Neural cell (in vitro differentiated cells): ENCODE results near the gene RALGAPB. TPM values are rescaled to one million over a fixed set of nuclear protein-coding genes. Genes with fewer than 3 reads are reported as not detected.

Source experiments
- H2AFZ ChIP-seq: fragments of 200-600, 300-800 bp; sonication (generic), shearing (Covaris generic); 2 replicates; pipeline ENCODE4 v1.6.0; 2014; ENCODE audit warnings: low read depth, mild to moderate bottlenecking, antibody characterized with exemption, low read length, moderate library complexity
- H3F3A ChIP-seq: fragments of 200-600 bp; shearing (Covaris generic); 2 replicates; pipeline ENCODE4 v1.6.1; 2016; ENCODE audit warnings: mild to moderate bottlenecking, moderate library complexity, mixed read lengths, antibody characterized with exemption, low read length; ENCODE audit not compliant: insufficient read depth, poor library complexity, severe bottlenecking
- H3K27ac ChIP-seq: fragments of 200-600, 300-800 bp; sonication (generic), shearing (Covaris generic); 2 replicates; pipeline ENCODE4 v1.5.1; 2014; ENCODE audit warnings: mild to moderate bottlenecking, low read length, moderate library complexity
- H3K27me3 ChIP-seq: fragments of 300-800, 200-600 bp; sonication (generic), shearing (Covaris generic); 2 replicates; pipeline ENCODE4 v1.6.0; 2014; ENCODE audit warnings: mild to moderate bottlenecking, low read depth, low read length, moderate library complexity; ENCODE audit not compliant: insufficient read depth
- H3K36me3 ChIP-seq: fragments of 300-800, 200-600 bp; sonication (generic), shearing (Covaris generic); 2 replicates; pipeline ENCODE4 v1.5.1; 2014; ENCODE audit warnings: mild to moderate bottlenecking, antibody characterized with exemption, low read length, moderate library complexity; ENCODE audit not compliant: insufficient read depth
- H3K4me2 ChIP-seq: fragments of 300-800, 200-600 bp; sonication (generic), shearing (Covaris generic); 2 replicates; pipeline ENCODE4 v1.6.0; 2014; ENCODE audit warnings: mild to moderate bottlenecking, low read length
- H3K4me3 ChIP-seq: fragments of 300-800, 200-600 bp; sonication (generic), shearing (Covaris generic); 2 replicates; pipeline ENCODE4 v1.5.1; 2014; ENCODE audit warnings: mild to moderate bottlenecking, low read length, moderate library complexity
- H3K79me2 ChIP-seq: fragments of 200-600 bp; shearing (Covaris generic); replicated peaks from 2 replicates; pipeline ENCODE4 v1.6.0; 2014; ENCODE audit warnings: mild to moderate bottlenecking, low read length, moderate library complexity; ENCODE audit not compliant: insufficient read depth
- H3K9ac ChIP-seq: fragments of 300-800, 200-600 bp; sonication (generic), shearing (Covaris generic); 2 replicates; pipeline ENCODE4 v1.6.1; 2016; ENCODE audit warnings: mild to moderate bottlenecking, low read length, mixed read lengths
- H3K9me2 ChIP-seq: fragments of 200-600 bp; shearing (Covaris generic); 2 replicates; pipeline ENCODE4 v1.6.1; 2016; ENCODE audit warnings: mild to moderate bottlenecking, low read length, mixed read lengths; ENCODE audit not compliant: insufficient read depth
- H3K9me3 ChIP-seq: fragments of 200-600, 300-800 bp; sonication (generic), shearing (Covaris generic); 2 replicates; pipeline ENCODE4 v1.6.1; 2016; ENCODE audit warnings: mild to moderate bottlenecking, mixed run types, low read length, moderate library complexity, mixed read lengths
- H4K20me1 ChIP-seq: fragments of 200-600 bp; shearing (Covaris generic); 2 replicates; pipeline ENCODE4 v1.6.1; 2016; ENCODE audit warnings: mild to moderate bottlenecking, mixed run types; ENCODE audit not compliant: insufficient read depth
- CTCF ChIP-seq: fragments of 450-650 bp; IDR thresholded peaks from 2 replicates; pipeline ENCODE4 v1.5.1; 2014; ENCODE audit warnings: antibody characterized with exemption, mild to moderate bottlenecking, moderate library complexity; ENCODE audit not compliant: poor library complexity, severe bottlenecking
- EP300 ChIP-seq: fragments of 450-650 bp; conservative IDR thresholded peaks from 2 replicates; pipeline ENCODE4 v1.6.1; 2014; ENCODE audit warnings: antibody characterized with exemption, mild to moderate bottlenecking, moderate library complexity; ENCODE audit not compliant: poor library complexity, severe bottlenecking
- EZH2 ChIP-seq: fragments of 200-600, 300-800 bp; shearing (Covaris generic), sonication (generic); IDR thresholded peaks from 2 replicates; pipeline ENCODE4 v1.6.1; 2014; ENCODE audit warnings: antibody characterized with exemption, low read length, borderline replicate concordance, mild to moderate bottlenecking; ENCODE audit not compliant: insufficient read depth, poor library complexity, severe bottlenecking
- MXI1 ChIP-seq: fragments of 450-650 bp; conservative IDR thresholded peaks from 2 replicates; pipeline ENCODE4 v1.6.1; 2014; ENCODE audit warnings: antibody characterized with exemption, mild to moderate bottlenecking; ENCODE audit not compliant: poor library complexity, severe bottlenecking
- POLR2AphosphoS5 ChIP-seq: IDR thresholded peaks from 2 replicates; pipeline ENCODE4 v1.6.1; 2012
- RAD21 ChIP-seq: fragments of 450-650 bp; conservative IDR thresholded peaks from 2 replicates; pipeline ENCODE4 v1.6.1; 2014; ENCODE audit warnings: antibody characterized with exemption, mild to moderate bottlenecking, moderate library complexity
- REST ChIP-seq: IDR thresholded peaks from 2 replicates; pipeline ENCODE4 v1.6.1; 2012; ENCODE audit warnings: borderline replicate concordance
- SMC3 ChIP-seq: fragments of 450-650 bp; conservative IDR thresholded peaks from 2 replicates; pipeline ENCODE4 v1.6.1; 2014; ENCODE audit warnings: antibody characterized with exemption, mild to moderate bottlenecking, moderate library complexity; ENCODE audit not compliant: poor library complexity
- TAF1 ChIP-seq: IDR thresholded peaks from 2 replicates; pipeline ENCODE4 v1.6.1; 2012; ENCODE audit warnings: low read depth
- polyA plus RNA-seq: library from polyadenylated mRNA; depleted of rRNA; stranded (reverse); fragments of >200 nt; gene quantifications from 2 replicates; pipeline ENCODE4 v1.2.3, GENCODE V29; 2014

RALGAPB gene
- polyA plus RNA-seq, 1 donor from 2014 or later: 30.0 TPM

- Histone ChIP-seq H2AFZ (no peak overlapping the region), H3K4me2 (no peak overlapping the region), H3K79me2 (peaks cover 8% of the 10 kb centered on the region), H3F3A (no peaks in the 10 kb centered on the region), H3K9ac (no peak overlapping the region), H3K36me3 (no peaks in the 10 kb centered on the region), H3K9me3 (no peaks in the 10 kb centered on the region), H3K4me3 (no peak overlapping the region), H3K27ac (no peak overlapping the region), H3K27me3 (no peaks in the 10 kb centered on the region), H3K9me2 (no peaks in the 10 kb centered on the region), H4K20me1 (no peaks in the 10 kb centered on the region)
- no peak for TF ChIP-seq POLR2AphosphoS5
- no peak for TF ChIP-seq EZH2
- no peak for TF ChIP-seq EP300
- TF ChIP-seq MXI1: no peak
- TF ChIP-seq SMC3: no peak
Measured at GRCh38 chr20:38485041-38485440, 12.4 kb downstream of the RALGAPB start.

GRCh38 chr20:38489181-38489580, 16.5 kb downstream of the RALGAPB start:
- Histone ChIP-seq H3K9me3 (no peaks in the 10 kb centered on the region), H3K4me3 (no peak overlapping the region), H3K9me2 (no peaks in the 10 kb centered on the region), H3F3A (no peaks in the 10 kb centered on the region), H4K20me1 (no peaks in the 10 kb centered on the region), H2AFZ (no peak overlapping the region), H3K36me3 (no peaks in the 10 kb centered on the region), H3K27ac (no peak overlapping the region), H3K4me2 (no peak overlapping the region), H3K79me2 (peaks cover 4% of the 10 kb centered on the region), H3K27me3 (no peaks in the 10 kb centered on the region), H3K9ac (no peak overlapping the region)
- TF ChIP-seq EP300 (no peak), POLR2AphosphoS5 (no peak), CTCF (no peak)

DNA sequence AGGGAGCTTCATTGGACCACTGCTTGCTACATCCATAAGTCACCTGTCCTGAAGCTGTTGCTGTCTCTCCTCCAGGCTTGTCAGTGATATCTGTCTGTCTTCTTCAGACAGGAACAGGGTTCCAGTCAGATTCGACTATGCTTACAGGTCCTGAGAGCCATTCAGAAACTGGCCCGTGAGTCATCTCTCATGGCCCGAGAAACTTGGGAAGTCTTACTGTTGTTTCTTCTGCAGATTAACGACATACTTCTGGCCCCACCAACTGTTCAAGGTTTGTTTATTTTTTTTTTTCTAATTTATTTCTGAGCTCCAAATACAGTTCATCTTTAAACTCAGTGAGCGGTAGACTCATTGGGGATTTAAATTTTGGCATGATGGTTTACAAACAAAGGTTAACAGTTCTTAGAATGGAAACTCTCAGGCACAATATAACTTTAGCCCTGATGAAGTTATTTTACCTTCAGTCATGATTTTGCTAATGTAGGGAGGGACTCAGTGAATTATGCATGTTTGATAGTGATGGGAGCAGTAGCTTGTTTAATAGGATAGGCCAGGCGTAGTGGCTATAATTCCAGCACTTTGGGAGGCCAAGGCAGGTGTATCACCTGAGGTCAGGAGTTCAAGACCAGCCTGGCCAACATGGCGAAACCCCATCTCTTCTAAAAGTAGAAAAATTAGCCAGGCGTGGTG, 24.7 kb downstream of the RALGAPB start:
- Histone ChIP-seq H3K27me3 (no peaks in the 10 kb centered on the region), H4K20me1 (no peaks in the 10 kb centered on the region), H3K9me3 (no peaks in the 10 kb centered on the region), H3K9ac (no peak overlapping the region), H3K27ac (no peak overlapping the region), H3F3A (no peaks in the 10 kb centered on the region), H3K36me3 (peaks cover 6% of the 10 kb centered on the region), H3K4me2 (no peak overlapping the region), H3K79me2 (no peaks in the 10 kb centered on the region), H3K4me3 (no peak overlapping the region), H2AFZ (no peak overlapping the region), H3K9me2 (no peaks in the 10 kb centered on the region)
- TF ChIP-seq EZH2: no peak
- TF ChIP-seq TAF1: no peak
- TF ChIP-seq REST: no peak
- TF ChIP-seq SMC3: no peak
- TF ChIP-seq MXI1: no peak
- TF ChIP-seq RAD21: no peak
